ENCODE data around the gene TEX11.

GRCh38 chrX:70552130-70552704, 356.3 kb downstream of the TEX11 start:
- no peak for TF ChIP-seq CTCF (IDR thresholded peaks at IDR 0.05)
- no peak for TF ChIP-seq POLR2AphosphoS5 (IDR thresholded peaks at IDR 0.05)
